Colonic mucosa (tissue), 4 donors: Measurements from ENCODE around the gene SP9. TPM values are rescaled to one million over a fixed set of nuclear protein-coding genes. Genes with fewer than 3 reads are reported as not detected.

Experiments used
- DNase-seq: peaks from one replicate; pipeline ENCODE4 v3.0.0-alpha.2; 2020
- H3K27ac ChIP-seq: fragments of 200-600 bp; one replicate; pipeline ENCODE4 v1.8.0; 2021
- H3K27me3 ChIP-seq: fragments of 200-600 bp; one replicate; pipeline ENCODE4 v1.8.0; 2021
- H3K36me3 ChIP-seq: fragments of 200-600 bp; one replicate; pipeline ENCODE4 v1.8.0; 2021
- H3K4me1 ChIP-seq: fragments of 200-600 bp; one replicate; pipeline ENCODE4 v1.8.0; 2021; ENCODE audit warnings: mild to moderate bottlenecking
- H3K4me3 ChIP-seq: fragments of 200-600 bp; one replicate; pipeline ENCODE4 v1.8.0; 2021
- H3K9ac ChIP-seq, 2 donors: one replicate each; pipeline ENCODE4 v1.7.0; 2013; ENCODE audit warnings: control low read depth in 2 of 2, low read depth in 2 of 2, low read length in 2 of 2
- H3K9me3 ChIP-seq: fragments of 200-600 bp; one replicate; pipeline ENCODE4 v1.8.0; 2021
- intact Hi-C: fragments of 100-400 bp; cut with DNase I; formaldehyde crosslinking; loops from one replicate; pipeline ENCODE4 v1.14.1; 2022
- total RNA-seq, 2 donors: library from RNA; stranded (reverse); fragmentation: NEBNext Ultra II Directional in 1 of 2; extraction: Animal tissue kit (Norgen Biotek cat#: 25700) in 1 of 2; gene quantifications; one replicate each; pipeline ENCODE4 v1.2.1, GENCODE V29; 2021
- TF ChIP-seq, protein P1 (sequence below): fragments of 200-600 bp; IDR thresholded peaks from one replicate; pipeline ENCODE4 v1.8.0; 2022; ENCODE audit warnings: antibody characterized with exemption, mild to moderate bottlenecking
- donor health status: healthy.
- donor health status: DM: no; HTN: no; CAD: no.
- donor health status: DM: no; HTN: no; CAD: no.

The SP9 gene
- total RNA-seq, 2 donors from 2014 or later, result not detected

DNA sequence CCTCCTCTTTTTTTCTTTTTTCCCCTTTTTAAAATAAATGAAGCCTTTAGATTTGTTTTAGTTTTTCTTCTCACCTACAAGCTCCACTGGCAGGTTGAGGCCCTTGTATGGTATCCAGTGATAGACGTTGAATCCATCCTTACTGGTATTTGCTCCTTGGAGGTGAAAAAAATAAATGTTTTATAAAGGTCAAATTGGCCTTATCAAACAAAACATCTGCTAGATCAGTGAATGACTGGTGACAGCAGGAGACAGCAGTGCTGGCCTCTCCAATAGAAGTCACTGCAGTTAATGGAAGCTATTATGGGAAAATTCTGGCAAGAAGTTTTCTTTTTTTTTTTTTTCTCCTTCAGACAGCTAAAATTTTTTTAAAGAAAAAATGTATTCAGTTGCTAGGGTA lies 12.6 kb upstream of the SP9 start:
- intact Hi-C loops, result no loop called here
- no peak for DNase-seq
- peaks cover 23% of the 10 kb centered on the region for H3K27me3 ChIP-seq
- no peak overlapping the region for H3K4me3 ChIP-seq
- peaks cover 10% of the 10 kb centered on the region for H3K4me1 ChIP-seq
- H3K9me3 ChIP-seq, result no peaks in the 10 kb centered on the region
- H3K36me3 ChIP-seq, result no peaks in the 10 kb centered on the region
- no peak overlapping the region for H3K27ac ChIP-seq
- TF ChIP-seq, protein P1, sequence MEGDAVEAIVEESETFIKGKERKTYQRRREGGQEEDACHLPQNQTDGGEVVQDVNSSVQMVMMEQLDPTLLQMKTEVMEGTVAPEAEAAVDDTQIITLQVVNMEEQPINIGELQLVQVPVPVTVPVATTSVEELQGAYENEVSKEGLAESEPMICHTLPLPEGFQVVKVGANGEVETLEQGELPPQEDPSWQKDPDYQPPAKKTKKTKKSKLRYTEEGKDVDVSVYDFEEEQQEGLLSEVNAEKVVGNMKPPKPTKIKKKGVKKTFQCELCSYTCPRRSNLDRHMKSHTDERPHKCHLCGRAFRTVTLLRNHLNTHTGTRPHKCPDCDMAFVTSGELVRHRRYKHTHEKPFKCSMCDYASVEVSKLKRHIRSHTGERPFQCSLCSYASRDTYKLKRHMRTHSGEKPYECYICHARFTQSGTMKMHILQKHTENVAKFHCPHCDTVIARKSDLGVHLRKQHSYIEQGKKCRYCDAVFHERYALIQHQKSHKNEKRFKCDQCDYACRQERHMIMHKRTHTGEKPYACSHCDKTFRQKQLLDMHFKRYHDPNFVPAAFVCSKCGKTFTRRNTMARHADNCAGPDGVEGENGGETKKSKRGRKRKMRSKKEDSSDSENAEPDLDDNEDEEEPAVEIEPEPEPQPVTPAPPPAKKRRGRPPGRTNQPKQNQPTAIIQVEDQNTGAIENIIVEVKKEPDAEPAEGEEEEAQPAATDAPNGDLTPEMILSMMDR, result no peak
- no peak overlapping the region for H3K9ac ChIP-seq

DNA sequence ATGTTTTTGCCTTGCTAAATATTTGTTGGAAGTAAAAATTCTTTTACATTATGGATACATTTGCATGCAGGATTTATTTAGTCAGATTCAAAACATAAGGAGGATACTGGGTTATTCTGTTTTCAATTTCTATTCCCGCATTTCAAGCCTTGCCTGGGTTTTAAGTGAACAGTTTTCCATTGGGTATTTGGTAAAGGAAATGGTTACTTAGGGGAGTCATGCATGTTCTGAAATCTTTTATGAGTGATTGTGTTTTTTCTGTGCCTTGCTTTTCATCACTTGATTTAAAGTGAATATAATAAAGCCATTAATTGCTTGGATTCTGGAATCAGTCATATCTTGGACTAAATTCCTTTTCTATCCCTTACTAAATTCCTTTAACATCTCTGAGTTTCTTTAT lies 12.0 kb upstream of the SP9 start:
- H3K27ac ChIP-seq, result no peak overlapping the region
- peaks cover 29% of the 10 kb centered on the region for H3K27me3 ChIP-seq
- no peak overlapping the region for H3K4me3 ChIP-seq
- no peaks in the 10 kb centered on the region for H3K9me3 ChIP-seq
- peaks cover 13% of the 10 kb centered on the region for H3K4me1 ChIP-seq
- TF ChIP-seq, protein P1, result no peak
- intact Hi-C loops, result no loop called here
- H3K36me3 ChIP-seq, result no peaks in the 10 kb centered on the region
- H3K9ac ChIP-seq, result no peak overlapping the region
- no peak for DNase-seq

DNA sequence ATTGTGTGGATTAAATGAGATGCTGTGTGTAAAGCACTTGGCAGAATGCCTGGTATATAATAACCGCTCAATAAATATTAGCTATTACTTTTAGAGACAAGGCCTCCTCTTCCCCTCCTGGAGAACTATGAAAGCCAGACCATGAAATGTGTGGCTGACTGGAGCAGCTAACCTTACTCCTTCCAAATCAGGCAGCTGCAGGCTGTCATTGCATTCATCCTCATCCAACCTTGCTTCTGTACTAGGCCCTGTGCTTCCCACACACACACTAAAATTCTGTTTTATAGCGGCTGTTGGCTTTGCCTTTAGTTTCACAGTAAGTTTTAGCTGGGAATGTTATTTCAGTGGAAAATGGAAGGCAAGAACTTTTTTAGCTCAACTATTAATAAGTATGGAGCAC lies 10.2 kb upstream of the SP9 start:
- no peak for DNase-seq
- intact Hi-C loops, result no loop called here
- H3K27ac ChIP-seq, result no peak overlapping the region
- H3K9me3 ChIP-seq, result no peaks in the 10 kb centered on the region
- no peak overlapping the region for H3K9ac ChIP-seq
- TF ChIP-seq, protein P1, result no peak
- no peak overlapping the region for H3K4me3 ChIP-seq
- H3K27me3 ChIP-seq, result peaks cover 46% of the 10 kb centered on the region
- no peaks in the 10 kb centered on the region for H3K36me3 ChIP-seq
- H3K4me1 ChIP-seq, result peaks cover 13% of the 10 kb centered on the region

DNA sequence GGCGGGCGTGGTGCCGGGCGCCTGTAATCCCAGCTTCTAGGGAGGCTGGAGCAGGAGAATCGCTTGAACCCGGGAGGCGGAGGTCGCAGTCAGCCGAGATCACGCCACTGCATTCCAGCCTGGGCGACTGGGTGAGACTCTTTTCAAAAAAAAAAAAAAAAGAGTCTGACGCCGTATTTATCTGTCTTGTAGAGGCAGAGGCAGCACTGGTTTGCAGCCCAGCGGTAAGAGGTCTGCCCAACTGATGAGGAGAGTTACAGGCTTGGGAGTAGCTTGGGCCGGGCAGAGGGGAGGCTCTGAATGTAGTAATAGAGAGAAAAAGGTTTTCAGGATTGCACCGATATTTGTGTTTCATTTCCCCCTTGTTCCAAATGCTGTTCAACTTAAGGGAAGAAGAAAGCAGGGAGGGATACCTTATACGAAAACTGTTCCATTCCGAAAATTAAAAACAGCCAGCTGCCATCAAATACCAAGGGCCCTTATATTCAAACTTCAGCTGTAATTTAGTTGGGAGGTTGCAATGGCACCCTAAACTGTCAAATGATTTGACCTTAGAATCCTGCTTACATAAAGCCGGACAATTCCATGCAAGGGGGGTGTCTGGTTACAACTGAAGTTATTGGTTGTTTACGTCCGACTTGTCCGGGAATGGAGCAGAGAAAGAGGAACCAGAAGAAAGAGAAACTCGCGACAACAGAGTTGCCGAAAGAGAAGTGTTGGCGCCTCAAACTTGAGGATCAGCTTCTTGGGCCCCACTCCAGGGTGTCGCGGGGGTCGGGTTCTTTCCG lies 9.2 kb upstream of the SP9 start:
- H3K9me3 ChIP-seq, result no peaks in the 10 kb centered on the region
- H3K4me3 ChIP-seq, result peak overlapping the region; percentile 39
- intact Hi-C loops, result no loop called here
- peaks cover 56% of the 10 kb centered on the region for H3K27me3 ChIP-seq
- H3K27ac ChIP-seq, result no peak overlapping the region
- no peak for DNase-seq
- H3K9ac ChIP-seq, result no peak overlapping the region
- TF ChIP-seq, protein P1, result no peak
- peaks cover 13% of the 10 kb centered on the region for H3K4me1 ChIP-seq
- H3K36me3 ChIP-seq, result no peaks in the 10 kb centered on the region

GRCh38 chr2:174326161-174327020 lies 8.4 kb upstream of the SP9 start:
- DNase-seq, result no peak
- no peaks in the 10 kb centered on the region for H3K36me3 ChIP-seq
- intact Hi-C loops, result no loop called here
- no peaks in the 10 kb centered on the region for H3K9me3 ChIP-seq
- no peak overlapping the region for H3K27ac ChIP-seq
- peaks cover 64% of the 10 kb centered on the region for H3K27me3 ChIP-seq
- no peak overlapping the region for H3K9ac ChIP-seq
- peak overlapping the region; percentile 39 for H3K4me3 ChIP-seq
- TF ChIP-seq, protein P1, result no peak
- peaks cover 13% of the 10 kb centered on the region for H3K4me1 ChIP-seq
